ENCODE measurements around the gene GNAT2.

GNAT2 gene

DNA sequence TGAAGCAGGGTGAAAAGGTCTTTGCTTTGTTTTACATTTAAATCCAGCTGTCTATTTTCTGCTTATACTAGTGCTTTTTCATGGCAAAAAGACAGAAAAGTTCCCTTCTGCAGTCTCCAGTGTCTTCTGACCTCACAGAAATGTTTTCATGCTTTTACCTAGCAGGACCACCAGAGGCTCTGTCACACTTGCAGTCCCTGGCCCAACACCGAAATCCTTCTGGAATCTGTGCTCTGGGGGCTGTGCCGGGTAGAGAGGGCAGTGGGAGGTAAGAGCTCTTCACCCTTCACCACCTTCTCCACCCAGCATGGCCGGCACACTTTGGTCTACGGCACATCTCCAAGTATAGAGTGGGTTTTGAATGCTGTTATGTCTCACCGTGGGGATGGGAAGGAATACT is 20.8 kb downstream of the GNAT2 start:
- DNase-seq = no peak

DNA sequence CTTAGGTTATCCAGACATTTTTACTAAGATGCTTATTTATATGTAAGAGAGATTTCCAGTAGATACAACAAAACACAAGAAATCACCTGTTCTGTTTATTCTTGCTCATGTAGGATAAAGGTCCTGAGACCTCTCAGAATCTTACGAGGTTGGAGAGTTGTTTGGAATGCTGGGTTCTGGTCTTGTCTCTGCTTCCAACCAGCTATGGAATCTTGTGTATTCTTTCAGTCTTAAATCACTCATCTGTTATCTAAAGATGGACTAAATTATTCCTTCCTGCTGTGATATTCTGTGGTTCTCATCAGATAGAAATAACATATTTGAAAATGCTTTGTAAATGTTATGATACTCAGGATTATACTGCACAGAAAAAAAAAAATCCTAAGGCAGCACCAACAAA is 21.3 kb downstream of the GNAT2 start:
- no peak for DNase-seq

DNA sequence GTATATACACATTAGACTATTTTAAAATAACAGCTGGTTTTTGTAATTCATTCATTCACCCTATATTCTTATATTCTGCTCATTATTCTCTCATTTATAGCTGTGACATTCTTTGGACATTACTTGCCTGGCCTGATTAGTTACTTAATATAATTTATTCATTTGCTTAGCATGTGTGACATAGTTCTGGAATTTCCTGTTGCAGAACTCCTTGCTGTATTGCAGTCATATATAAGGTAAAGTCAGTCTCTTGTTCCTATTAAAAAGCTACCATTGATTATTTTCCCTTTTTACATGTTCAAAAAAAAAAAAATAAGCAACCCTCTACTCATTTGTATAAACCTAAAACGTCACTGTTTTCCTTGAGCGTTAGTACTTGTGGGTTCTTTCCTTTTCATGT is 23.9 kb downstream of the GNAT2 start:
- no peak for DNase-seq

DNA sequence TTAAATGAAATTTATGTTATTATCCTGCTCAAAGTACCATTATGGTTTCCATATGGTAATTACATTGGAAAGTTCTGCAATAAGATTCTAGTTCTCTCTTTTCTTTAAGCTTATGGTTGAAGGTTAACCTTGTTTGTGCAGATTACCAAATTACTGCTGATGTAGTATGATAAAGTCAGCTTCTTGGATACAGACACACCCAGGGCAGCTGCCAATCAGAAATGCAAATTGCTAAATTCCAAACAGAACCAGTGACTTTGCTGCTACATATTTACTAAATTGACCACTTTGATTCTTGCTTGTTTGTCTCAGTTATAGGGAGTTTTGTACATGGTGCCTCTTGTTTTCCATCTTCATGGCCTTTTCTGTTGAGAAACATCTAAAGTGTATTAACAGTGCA is 26.5 kb downstream of the GNAT2 start:
- DNase-seq = no peak

DNA sequence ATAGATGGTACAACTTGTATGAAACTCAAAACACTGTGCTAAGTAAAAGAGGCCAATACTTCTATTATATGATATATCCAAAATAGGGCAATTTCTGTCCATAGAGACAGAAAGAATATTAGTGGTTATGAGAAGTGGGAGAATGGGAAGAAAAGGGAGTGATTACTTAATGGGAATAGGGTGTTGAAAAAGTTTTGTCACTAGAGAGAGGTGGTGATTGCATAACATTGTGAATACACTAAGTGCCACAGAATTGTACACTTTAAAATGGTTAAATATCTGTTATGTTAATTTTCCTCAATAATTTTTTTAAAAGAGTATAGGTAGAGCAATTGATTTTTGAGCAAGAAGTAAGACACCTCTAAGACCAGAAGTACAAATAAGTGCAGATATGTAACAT is 29.7 kb downstream of the GNAT2 start:
- no peak for DNase-seq

DNA sequence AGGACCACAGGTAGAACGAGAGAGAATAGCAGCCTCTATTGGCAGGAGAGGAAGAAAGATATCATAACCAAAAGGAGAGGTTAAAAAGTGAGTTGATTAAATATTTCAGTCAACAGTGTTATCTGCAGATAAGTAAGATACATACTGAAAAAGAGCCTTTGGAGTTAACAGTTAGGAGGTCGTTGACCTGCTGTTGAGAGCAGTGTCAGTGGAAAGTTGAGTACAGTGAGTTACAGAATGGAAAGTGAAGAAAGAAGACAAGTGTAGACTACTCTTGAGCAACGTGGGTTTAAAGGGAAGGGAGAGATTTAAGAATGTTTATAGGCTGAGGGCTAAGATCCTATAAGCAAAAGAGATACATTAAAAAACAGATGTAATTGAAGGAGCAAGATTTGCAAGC is 30.2 kb downstream of the GNAT2 start:
- DNase-seq = no peak

DNA sequence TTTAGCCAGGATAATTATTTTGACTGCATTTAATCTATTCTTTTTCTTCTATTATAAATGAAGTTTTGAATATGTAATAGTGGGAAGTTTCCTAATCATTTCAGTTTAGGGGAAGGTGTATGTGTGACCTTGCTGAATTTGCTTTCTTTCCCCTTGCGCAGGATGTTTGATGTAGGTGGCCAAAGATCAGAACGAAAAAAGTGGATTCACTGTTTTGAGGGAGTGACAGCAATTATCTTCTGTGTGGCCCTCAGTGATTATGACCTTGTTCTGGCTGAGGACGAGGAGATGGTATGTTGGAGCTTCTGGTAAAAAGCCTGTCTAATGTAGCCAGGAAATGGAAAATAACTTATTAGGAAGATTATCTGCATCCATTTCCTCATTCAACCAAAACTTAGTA is 33.4 kb downstream of the GNAT2 start:
- DNase-seq = no peak

DNA sequence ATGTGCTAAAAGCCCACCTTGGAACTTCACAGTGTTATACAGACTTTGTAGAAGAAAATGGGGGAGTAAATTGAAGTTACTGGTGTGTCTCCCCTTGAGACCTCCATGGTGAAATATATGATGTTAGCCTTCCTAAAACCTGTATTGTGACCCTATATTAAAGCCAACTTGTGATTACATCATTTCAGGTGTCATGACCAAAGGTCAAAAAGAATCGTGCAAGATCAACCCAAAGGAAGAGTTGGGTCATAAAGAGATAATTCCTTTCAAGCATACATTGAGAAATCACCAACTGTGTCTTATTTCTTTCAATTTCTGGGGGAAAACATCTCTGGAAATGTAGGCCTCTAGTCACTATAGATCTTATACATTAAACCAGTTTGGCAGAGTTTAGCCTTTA is 34.6 kb downstream of the GNAT2 start:
- DNase-seq = no peak

DNA sequence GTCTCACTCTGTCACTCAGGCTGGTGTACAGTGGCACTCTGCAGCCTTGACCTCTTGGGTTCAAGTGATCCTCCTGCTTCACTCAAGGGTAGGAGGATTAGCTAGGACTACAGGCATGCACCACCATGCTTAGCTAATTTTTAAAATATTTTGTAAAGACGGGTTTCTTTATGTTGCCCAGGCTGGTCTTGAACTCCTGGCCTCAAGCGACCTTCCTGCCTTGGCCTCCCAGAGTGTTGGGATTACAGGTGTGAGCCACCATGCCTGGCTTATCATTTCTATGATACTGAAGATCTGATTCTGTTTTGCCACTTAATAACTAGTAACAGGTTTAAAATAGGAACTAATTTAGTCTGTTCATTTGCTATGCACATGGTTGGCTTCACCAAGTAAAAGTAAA is 37.4 kb downstream of the GNAT2 start:
- DNase-seq = no peak

DNA sequence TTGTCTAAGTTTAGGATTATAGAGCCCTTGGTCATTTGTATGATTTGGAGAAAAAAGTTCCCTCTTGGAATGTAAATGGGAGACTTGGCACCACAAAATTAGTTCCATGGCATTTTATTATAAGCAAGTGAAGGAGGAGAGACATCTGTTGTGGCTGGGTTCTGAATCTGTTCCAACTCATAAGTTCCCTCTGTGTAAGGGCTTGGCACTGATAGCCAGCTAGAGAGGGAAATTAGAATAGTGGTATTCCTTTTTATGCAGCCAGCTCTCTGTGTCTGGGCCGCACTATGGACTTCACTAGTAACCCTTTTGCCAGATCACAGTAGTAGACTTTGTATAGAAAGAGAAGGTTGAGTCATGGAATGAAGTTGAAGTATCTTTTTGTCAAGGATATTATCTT is 39.9 kb downstream of the GNAT2 start:
- no peak for DNase-seq

DNA sequence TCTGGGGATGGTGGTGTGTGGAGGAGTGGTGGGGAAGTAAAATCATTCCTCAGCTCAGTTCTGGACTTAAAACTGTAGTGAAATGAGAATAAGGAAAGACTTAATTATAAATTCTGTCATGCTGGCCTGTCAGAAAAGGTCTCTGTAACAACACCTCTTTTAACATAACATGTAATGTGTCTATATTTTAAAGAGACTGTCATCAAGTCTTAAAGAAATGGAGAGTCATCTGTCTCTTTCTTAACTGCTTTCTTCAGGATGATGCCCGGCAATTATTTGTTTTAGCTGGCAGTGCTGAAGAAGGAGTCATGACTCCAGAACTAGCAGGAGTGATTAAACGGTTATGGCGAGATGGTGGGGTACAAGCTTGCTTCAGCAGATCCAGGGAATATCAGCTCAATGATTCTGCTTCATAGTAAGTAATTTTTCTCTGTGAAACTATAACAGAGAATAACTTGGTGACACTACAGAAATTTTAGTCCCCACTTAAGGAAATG is 40.4 kb downstream of the GNAT2 start:
- DNase-seq = no peak

DNA sequence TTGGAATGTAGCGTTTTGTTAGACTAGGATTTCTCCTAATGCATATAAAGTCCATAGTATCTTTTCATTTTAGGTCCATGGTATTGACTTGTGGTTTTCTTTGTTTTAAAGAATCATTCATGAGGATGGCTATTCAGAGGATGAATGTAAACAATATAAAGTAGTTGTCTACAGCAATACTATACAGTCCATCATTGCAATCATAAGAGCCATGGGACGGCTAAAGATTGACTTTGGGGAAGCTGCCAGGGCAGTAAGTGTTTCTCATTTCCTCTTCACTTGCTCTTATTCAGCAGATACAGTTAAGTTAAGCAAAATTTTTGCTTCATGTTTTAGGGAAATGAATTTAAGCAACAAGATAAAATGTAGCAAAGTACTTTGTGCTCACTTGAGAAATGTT is 45.6 kb downstream of the GNAT2 start:
- no peak for DNase-seq

DNA sequence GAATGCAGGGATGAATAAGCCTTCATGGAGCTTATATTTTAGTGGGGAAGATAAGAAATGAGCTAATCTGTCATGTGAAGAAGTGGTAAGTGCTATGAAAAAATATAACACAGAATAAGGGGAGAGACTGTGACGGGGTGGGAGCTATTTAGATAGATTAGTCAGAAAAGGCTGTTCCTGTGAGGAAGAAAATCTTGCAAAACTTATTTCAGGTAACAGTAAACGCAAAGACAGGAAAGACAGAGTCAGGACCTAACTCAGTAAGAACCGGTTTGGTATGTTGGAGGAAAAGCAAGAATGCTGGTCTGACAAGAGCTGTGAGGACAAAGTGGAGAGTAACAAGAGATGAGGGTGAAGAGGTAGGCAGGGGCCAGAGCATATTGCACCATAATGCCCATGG is 49.0 kb downstream of the GNAT2 start:
- no peak for DNase-seq

DNA sequence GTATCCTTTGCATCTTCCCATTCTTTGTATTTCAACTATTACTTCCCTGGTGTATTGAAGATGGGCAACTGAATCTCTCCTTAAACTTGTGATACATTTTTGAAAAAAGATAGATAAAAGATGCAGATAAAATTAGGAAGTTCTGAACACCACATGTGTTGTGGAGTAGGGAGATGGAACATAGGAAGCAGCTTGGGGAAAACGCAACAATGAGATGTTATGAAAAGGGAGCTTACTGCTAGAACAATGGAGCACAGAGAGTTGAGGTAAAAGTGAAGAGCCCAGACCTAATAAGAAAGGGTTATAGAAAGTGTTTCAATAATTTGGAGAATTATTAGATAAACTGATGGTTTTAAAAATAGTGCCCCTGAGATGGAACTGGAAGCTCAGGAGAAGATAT is 50.1 kb downstream of the GNAT2 start:
- DNase-seq = no peak

DNA sequence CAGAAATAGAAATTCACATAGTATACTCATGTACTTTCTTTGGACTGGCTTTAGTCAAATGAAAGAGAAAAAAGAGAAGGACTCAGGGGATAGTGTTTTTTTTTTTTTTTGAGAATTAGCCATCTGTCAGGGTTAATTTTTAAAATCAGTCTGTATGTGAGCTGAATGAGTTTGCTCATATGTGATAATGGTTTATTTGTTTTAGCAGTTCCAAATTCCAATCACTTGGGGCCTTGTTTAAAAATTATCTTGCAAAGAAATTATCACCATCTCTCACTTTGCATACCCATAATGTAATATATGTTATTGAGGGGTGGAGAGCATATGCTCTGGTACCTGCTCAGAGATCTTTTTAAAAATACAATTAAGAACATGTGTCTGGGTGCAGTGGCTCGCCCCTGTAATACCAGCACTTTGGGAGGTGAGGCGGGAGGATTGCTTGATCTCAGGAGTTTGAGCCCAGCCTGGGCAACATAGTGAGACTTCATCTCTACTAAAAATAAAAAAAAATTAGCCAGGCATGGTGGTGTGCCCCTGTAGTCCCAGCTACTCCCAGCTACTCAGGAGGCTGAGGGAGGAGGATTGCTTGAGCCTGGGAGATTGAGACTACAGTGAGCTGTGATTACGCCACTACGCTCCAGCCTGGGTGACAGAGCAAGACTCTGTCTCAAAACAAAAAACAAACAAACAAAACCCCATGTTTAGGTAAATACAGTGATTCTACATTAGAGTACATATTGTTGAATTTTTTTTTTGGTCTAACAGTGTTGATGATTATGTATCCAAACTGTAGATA is 51.3 kb downstream of the GNAT2 start:
- no peak for DNase-seq

DNA sequence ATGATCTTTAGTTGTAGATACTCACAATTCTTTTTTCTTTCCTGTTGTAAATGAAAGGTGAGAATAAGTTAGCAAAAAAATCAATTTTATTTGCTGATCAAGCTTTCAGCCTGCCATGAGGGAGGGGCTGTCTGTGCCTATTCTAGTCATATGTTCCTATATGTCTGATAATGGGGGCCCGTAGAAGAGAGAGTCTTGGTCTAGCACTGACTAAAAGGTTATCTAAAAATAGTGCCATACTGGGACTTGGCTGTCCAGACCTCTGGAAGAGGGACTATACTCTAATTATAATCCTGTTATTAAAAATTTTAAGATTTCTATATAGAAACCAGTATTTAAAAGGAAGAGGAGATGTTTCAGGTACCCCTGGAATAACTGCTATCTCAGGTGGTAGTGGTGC is 52.4 kb downstream of the GNAT2 start:
- no peak for DNase-seq

DNA sequence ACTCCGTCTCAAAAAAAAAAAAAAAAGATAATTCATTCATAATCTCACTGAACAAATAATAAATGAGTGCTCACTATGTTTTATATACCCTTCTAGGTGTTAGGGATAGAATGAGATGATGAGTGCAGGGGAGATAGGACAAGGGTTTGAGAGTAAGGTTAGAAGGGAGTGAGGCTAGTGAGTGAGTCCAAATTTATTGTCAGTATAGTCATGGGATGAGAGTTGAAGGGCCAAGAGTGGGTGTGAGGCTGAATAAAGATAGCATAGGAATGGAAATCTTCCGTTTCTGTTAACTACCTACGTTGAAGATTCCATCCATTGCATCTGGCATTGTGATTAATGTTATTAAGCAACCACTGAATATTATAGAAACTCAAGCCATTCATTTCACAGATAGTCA is 54.2 kb downstream of the GNAT2 start:
- no peak for DNase-seq

DNA sequence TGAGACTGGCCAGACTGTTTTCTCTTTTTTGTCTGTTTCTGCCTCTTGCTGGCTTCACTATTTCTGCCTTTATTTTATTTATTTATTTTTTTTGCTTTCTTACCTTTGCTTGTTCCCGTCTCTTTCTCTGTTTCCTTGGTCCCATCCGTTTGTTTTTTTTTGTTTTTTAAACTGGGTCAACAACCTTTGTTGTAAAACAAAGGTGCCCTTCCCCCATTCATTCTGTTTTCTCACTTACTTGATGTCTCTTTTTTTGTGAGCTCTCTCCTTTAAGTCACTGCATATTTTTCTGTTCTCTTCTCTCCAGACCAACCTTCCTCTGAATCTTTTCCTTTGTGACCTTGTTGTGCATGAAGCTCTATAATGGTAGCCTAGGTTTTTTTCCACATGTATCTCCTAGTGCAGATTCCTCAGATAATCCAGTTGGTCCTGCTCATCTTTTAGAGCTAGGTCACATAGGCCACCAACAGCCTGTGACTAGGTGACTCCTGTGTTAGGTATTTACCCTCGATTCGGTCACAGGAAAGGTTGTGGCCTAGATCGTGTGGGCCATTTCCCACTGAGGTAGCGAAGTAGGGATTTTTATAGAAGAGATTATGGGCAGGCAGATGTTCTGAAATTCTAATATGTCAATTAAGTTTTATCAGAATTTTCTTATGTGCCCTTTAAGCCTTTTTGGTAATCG is 55.1 kb downstream of the GNAT2 start:
- DNase-seq = no peak

DNA sequence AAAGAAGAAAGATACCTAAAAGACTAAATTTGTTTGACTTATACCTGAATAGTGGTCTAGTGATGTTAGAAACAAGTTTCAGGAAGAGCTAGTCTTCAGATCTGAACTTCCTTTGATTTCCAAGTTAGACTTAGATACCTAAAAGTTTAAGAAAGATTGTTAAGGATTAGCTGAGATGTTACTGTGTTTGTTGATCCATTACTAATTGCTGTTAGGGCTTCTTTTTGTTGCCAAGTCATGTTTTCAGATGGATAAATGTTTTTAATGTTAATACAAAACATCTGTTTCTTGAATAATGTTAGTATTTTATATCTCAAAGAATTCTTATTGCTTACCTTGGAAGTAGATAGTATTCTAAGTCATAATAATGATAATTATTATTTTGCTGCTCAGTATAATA is 59.4 kb downstream of the GNAT2 start:
- DNase-seq = no peak

DNA sequence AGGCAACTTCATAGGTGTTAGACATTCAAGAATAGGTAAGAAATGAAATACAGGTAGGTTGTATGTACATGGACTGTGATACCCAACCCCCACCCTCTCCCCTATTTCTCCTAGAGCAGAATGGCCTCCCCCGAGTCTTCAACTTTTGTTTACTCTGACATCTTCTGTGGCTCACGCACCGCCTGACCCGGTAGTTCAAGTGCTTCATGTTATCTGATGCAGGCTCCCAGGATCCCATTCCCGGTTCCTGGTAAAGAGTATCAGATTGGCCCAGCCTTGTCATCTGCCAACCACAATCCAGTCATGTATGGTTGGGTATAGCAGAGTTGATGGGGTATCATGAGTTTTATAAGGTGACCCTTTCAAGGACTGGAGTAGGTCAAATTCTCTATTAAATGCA is 61.9 kb downstream of the GNAT2 start:
- DNase-seq = no peak

DNA sequence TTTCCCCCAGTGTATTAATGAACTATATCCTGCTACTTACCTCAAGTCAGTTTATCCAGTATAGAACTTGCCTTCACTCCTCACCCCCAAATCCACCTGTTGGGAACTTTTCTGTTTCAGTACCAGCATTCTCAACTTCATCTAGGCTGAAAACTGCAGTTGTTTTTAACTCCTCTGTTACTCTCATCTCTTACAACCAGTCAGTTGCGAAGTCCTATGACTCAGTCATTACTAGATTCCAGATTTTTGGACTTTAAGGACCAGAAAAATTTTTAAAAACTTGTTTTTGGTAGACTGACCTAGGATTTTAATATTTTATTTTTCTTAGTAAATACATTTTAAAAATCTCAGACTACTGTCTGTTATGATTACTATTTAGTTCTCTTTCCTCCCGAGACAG is 62.9 kb downstream of the GNAT2 start:
- DNase-seq = no peak
